ENCODE data around the gene CRIM1. TPM values are rescaled to one million over a fixed set of nuclear protein-coding genes. Genes with fewer than 3 reads are reported as not detected.

The CRIM1 gene
- total RNA-seq, 4 donors from 2014 or later: 140 to 429 (median 201) TPM

GRCh38 chr2:36444216-36444936 lies 88.8 kb downstream of the CRIM1 start:
- Histone ChIP-seq H3K36me3 (peaks cover 14 to 67% (median 37%) of the 10 kb centered on the region in 4 donors), H3K9me3 (no peaks in the 10 kb centered on the region), H3K27me3 (no peaks in the 10 kb centered on the region), H3K4me1 (peaks cover 28 to 75% (median 68%) of the 10 kb centered on the region in 4 donors), H3K27ac (replicated peaks in 1 of 4) (peak overlapping the region; percentile 1 to 80 (median 28)), H3K4me3 (no peak overlapping the region)
- intact Hi-C loops (cut with DNase I): no loop called here
- DNase-seq (ENCODE audit: extremely low spot score): no peak
- TF ChIP-seq POLR2A (IDR thresholded peaks at IDR 0.05; ENCODE audit: low read depth) (no peak), CTCF (IDR thresholded peaks at IDR 0.05) (no peak), EP300 (IDR thresholded peaks at IDR 0.05) (no peak), POLR2AphosphoS5 (IDR thresholded peaks at IDR 0.05) (no peak)
- 76% methylated on average over 7 of the region's 7 CpGs for WGBS

- intact Hi-C loops (cut with DNase I): no loop called here
- Histone ChIP-seq H3K36me3 (peaks cover 14 to 68% (median 38%) of the 10 kb centered on the region in 4 donors), H3K4me1 (peaks cover 28 to 75% (median 68%) of the 10 kb centered on the region in 4 donors)
Observed at GRCh38 chr2:36445185-36445866, 89.7 kb downstream of the CRIM1 start.

GRCh38 chr2:36446294-36446693 lies 90.7 kb downstream of the CRIM1 start:
- WGBS: 81% methylated on average over 3 of the region's 3 CpGs
- Histone ChIP-seq H3K27me3 (no peaks in the 10 kb centered on the region), H3K36me3 (peaks cover 14 to 67% (median 36%) of the 10 kb centered on the region in 4 donors), H3K27ac (replicated peaks in 1 of 4) (peak overlapping the region in 3 of 4 donors; percentile 1 to 31 (median 24)), H3K4me1 (peaks cover 32 to 75% (median 68%) of the 10 kb centered on the region in 4 donors), H3K4me3 (no peak overlapping the region), H3K9me3 (no peaks in the 10 kb centered on the region)
- DNase-seq (ENCODE audit: extremely low spot score): no peak
- TF ChIP-seq EP300 (IDR thresholded peaks at IDR 0.05): no peak
- TF ChIP-seq CTCF (IDR thresholded peaks at IDR 0.05): no peak
- no peak for TF ChIP-seq POLR2AphosphoS5 (IDR thresholded peaks at IDR 0.05)
- intact Hi-C loops (cut with DNase I): no loop called here

More at GRCh38 chr2:36445185-36445866, 89.7 kb downstream of the CRIM1 start:
- Histone ChIP-seq H3K4me3 (no peak overlapping the region), H3K27me3 (no peaks in the 10 kb centered on the region), H3K9me3 (no peaks in the 10 kb centered on the region), H3K27ac (replicated peaks in 1 of 4) (peak overlapping the region in 3 of 4 donors; percentile 1 to 80 (median 3))
- no peak for DNase-seq (ENCODE audit: extremely low spot score)
- no peak for TF ChIP-seq EP300 (IDR thresholded peaks at IDR 0.05)
- WGBS: 93% methylated on average over 8 of the region's 8 CpGs

- 89% methylated on average over 6 of the region's 7 CpGs for WGBS
- H3K27ac ChIP-seq (replicated peaks in 1 of 4): peak overlapping the region; percentile 73 to 80 (median 79)
- H3K9me3 ChIP-seq: no peaks in the 10 kb centered on the region
- H3K4me1 ChIP-seq: peaks cover 55 to 71% (median 65%) of the 10 kb centered on the region in 4 donors
- no peak for DNase-seq (ENCODE audit: extremely low spot score)
- no peak overlapping the region for H3K4me3 ChIP-seq
- peaks cover 0 to 39% (median 17%) of the 10 kb centered on the region in 4 donors for H3K36me3 ChIP-seq
- TF ChIP-seq POLR2AphosphoS5 (IDR thresholded peaks at IDR 0.05) (peak in 1 of 2 donors; percentile 26), POLR2A (IDR thresholded peaks at IDR 0.05; ENCODE audit: low read depth) (no peak), CTCF (IDR thresholded peaks at IDR 0.05) (no peak)
- intact Hi-C loops (cut with DNase I): no loop called here
- no peaks in the 10 kb centered on the region for H3K27me3 ChIP-seq
Observed at GRCh38 chr2:36449213-36449612, 93.6 kb downstream of the CRIM1 start.

- H3K27me3 ChIP-seq: no peaks in the 10 kb centered on the region
- no peaks in the 10 kb centered on the region for H3K9me3 ChIP-seq
- H3K4me3 ChIP-seq: no peak overlapping the region
- H3K27ac ChIP-seq (replicated peaks in 1 of 4): peak overlapping the region; percentile 73 to 80 (median 79)
- no peak for TF ChIP-seq POLR2A (IDR thresholded peaks at IDR 0.05; ENCODE audit: low read depth)
- TF ChIP-seq POLR2AphosphoS5 (IDR thresholded peaks at IDR 0.05): peak; percentile 17 to 35
- no peak for TF ChIP-seq CTCF (IDR thresholded peaks at IDR 0.05)
- intact Hi-C loops (cut with DNase I): loop anchor here (10.0 kb wide), 1 partner anchor 95 kb away; the partner anchor contains the start of gene CRIM1
- DNase-seq (ENCODE audit: extremely low spot score): no peak
- WGBS: 54% methylated on average over 6 of the region's 6 CpGs
- peaks cover 0 to 32% (median 14%) of the 10 kb centered on the region in 4 donors for H3K36me3 ChIP-seq
- H3K4me1 ChIP-seq: peaks cover 62 to 72% (median 69%) of the 10 kb centered on the region in 4 donors
Observed at GRCh38 chr2:36449943-36450392, 94.4 kb downstream of the CRIM1 start.
